ENCODE data around the gene ABCD1. TPM values are rescaled to one million over a fixed set of nuclear protein-coding genes. Genes with fewer than 3 reads are reported as not detected.

ABCD1 gene
- total RNA-seq, 1 experiment from 2014 or later: 86.6 TPM

DNA sequence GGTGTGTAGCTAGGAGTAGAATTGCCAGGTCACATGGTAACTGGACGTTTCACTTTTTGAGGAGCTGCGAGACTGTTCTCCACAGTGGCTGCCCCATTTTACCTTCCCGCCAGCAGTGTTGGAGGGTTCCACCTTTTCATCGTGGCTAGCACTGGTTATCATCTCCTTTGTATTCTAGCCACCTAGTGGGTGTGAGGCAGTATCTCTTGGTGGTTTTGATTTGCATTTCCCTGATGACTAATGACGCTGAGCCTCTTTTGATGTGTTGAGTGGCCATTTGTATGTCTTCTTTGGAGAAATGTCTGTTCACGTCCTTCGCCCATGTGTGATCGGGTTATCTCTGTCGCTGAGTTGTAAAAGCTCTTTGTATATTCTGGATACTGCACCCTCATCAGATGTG lies 10.6 kb downstream of the ABCD1 start:
- Histone ChIP-seq H3K4me3 (ENCODE audit: low read depth in 2 of 2, low read length in 2 of 2) (no peak overlapping the region), H3K9me3 (ENCODE audit: control insufficient read depth, insufficient read depth, low read depth, low read length) (0 out of 2 replicates have a peak, but pooled peaks cover 3% of the 10 kb centered on the region), H3K36me3 (ENCODE audit: control insufficient read depth, insufficient read depth, low read length) (no peaks in the 10 kb centered on the region), H3K4me1 (ENCODE audit: control insufficient read depth, insufficient read depth, low read length) (no peaks in the 10 kb centered on the region), H3K27ac (ENCODE audit: low read length) (no peak overlapping the region), H3K27me3 (ENCODE audit: control insufficient read depth, insufficient read depth, low read length) (no peaks in the 10 kb centered on the region)
- ChIA-PET POLR2A (no interaction called here), CTCF (no interaction called here)
- no peak for DNase-seq (ENCODE audit: low read depth, low spot score)
- in situ Hi-C loops (cut with HindIII; ENCODE audit: low pct_unique_long_range_greater_than_20kb, low sequenced_read_pairs): no loop called here
- intact Hi-C loops (cut with micrococcal nuclease; ENCODE audit: unreplicated experiment): no loop called here
- ATAC-seq: no peak; the same call in 1 of the 2 replicates
- no TSS peak for BruUV-seq (replicated peaks)
- TF ChIP-seq POLR2AphosphoS5 (IDR thresholded peaks at IDR 0.05; ENCODE audit: low read depth, low read length) (no peak), REST (IDR thresholded peaks at IDR 0.05; ENCODE audit: insufficient read depth in 1 of 2, low read depth in 2 of 2, low read length in 1 of 2) (no peak), CTCF (IDR thresholded peaks at IDR 0.05) (no peak)

DNA sequence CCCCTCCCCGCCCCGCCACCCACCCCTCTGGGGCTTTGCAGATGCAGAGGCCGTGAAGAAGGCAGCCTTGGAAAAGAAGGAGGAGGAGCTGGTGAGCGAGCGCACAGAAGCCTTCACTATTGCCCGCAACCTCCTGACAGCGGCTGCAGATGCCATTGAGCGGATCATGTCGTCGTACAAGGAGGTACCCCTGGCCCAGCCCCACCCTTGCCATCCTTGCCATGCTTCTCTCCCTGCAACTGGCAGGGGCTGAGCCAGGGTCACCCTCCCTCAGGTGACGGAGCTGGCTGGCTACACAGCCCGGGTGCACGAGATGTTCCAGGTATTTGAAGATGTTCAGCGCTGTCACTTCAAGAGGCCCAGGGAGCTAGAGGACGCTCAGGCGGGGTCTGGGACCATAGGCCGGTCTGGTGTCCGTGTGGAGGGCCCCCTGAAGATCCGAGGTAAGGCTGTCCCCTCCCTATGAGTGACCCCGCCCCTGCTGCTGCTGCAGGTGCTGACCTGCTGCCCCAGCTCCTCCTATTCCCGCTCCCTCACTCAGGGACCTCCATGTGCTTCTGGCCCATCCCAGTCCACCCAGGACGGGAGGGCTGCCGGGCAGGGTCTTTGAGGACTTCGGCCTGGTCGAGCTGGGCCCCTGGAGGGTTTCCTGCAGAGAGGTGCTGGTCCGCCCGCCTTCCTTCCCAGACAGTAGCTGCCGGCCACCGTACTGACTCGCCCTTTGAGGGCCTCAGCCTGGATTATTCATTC lies 11.6 kb downstream of the ABCD1 start:
- H3K4me1 ChIP-seq (ENCODE audit: control insufficient read depth, insufficient read depth, low read length): no peaks in the 10 kb centered on the region
- H3K4me3 ChIP-seq (ENCODE audit: low read depth in 2 of 2, low read length in 2 of 2): no peak overlapping the region
- H3K27ac ChIP-seq (ENCODE audit: low read length): no peak overlapping the region
- intact Hi-C loops (cut with micrococcal nuclease; ENCODE audit: unreplicated experiment) (no loop called here), in situ Hi-C loops (cut with HindIII; ENCODE audit: low pct_unique_long_range_greater_than_20kb, low sequenced_read_pairs) (no loop called here)
- no peaks in the 10 kb centered on the region for H3K36me3 ChIP-seq (ENCODE audit: control insufficient read depth, insufficient read depth, low read length)
- H3K27me3 ChIP-seq (ENCODE audit: control insufficient read depth, insufficient read depth, low read length): no peaks in the 10 kb centered on the region
- BruUV-seq (replicated peaks): no TSS peak
- no peak for TF ChIP-seq REST (IDR thresholded peaks at IDR 0.05; ENCODE audit: insufficient read depth in 1 of 2, low read depth in 2 of 2, low read length in 1 of 2)
- TF ChIP-seq POLR2AphosphoS5 (IDR thresholded peaks at IDR 0.05; ENCODE audit: low read depth, low read length): no peak
- no peak for TF ChIP-seq CTCF (IDR thresholded peaks at IDR 0.05)
- no peak for TF ChIP-seq TCF7L2 (IDR thresholded peaks at IDR 0.05; ENCODE audit: low read depth, low read length)
- TF ChIP-seq SIN3A (IDR thresholded peaks at IDR 0.05; ENCODE audit: borderline replicate concordance, insufficient read depth, low read depth, low read length): no peak
- DNase-seq (ENCODE audit: low read depth, low spot score) (no peak), ATAC-seq (no peak)
- CTCF ChIA-PET: interaction anchor here (0.7 kb wide), 1 partner anchor 83 kb away, joined by 7 read pairs; no protein-coding TSS in a partner anchor
- POLR2A ChIA-PET: no interaction called here
- H3K9me3 ChIP-seq (ENCODE audit: control insufficient read depth, insufficient read depth, low read depth, low read length): 0 out of 2 replicates have a peak, but pooled peaks cover 3% of the 10 kb centered on the region

All from Panc1 (cell line).